ENCODE measurements around the gene APOBEC3F. TPM values are rescaled to one million over a fixed set of nuclear protein-coding genes. Genes with fewer than 3 reads are reported as not detected.
"Not testable (repeated sequence)": the region's sequence is repeated elsewhere in the genome, so short reads cannot be mapped to it uniquely, and the experiment has no call there.

The APOBEC3F gene
- total RNA-seq, 2 donors from 2014 or later = 20.4 to 32.5 TPM

DNA sequence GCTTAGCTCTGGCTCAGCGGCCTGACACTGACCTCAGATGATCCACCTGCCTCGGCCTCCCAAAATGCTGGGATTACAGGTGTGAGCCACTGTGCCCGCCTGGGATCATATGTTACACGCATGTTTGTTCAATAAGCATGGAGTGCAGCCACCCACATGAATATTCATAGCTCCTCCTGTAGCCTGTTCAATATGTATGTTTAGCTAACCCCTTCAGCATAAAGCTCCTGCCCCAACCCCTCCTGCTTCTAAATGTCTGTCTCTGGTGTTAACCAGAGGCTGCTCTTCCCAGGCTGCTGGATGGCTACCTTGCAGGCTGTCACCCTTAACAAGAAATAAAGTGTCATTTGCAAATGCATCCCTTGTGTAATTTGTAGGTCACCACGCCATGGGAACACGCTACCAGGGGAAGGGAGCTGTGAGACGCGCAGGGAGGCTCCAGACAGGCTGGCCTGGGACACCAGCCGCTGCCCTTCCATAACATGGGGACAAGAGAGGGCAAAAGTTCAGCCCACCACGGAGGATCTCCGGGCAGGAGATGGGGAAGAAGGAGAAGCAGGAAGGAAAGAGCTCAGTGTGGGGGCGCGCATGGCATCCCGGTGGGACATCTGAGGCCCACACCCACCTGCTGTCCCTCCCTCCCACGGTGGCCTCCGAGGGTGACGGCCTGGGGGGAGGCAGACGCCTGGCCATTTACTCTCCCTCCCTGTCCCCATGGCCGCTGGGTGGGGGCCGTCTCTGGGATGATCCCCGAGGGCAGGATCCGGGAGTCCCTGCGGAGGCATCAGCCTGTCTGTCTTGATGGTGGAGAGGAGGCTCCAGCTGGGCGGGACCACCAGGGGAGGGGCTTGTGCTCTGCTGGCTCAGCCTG, 35.7 kb downstream of the APOBEC3F start:
- not testable (repeated sequence) for H3K27me3 Mint-ChIP-seq; ATAC-seq (replicated peaks); H3K9me3 Mint-ChIP-seq
- H3K4me3 Mint-ChIP-seq = peak overlapping the region; percentile 91
- peaks cover 15% of the 10 kb centered on the region for H3K4me1 Mint-ChIP-seq
- H3K36me3 Mint-ChIP-seq (ENCODE audit: low read depth) = peaks cover 28% of the 10 kb centered on the region
- peak overlapping the region; percentile 95 for H3K27ac Mint-ChIP-seq

DNA sequence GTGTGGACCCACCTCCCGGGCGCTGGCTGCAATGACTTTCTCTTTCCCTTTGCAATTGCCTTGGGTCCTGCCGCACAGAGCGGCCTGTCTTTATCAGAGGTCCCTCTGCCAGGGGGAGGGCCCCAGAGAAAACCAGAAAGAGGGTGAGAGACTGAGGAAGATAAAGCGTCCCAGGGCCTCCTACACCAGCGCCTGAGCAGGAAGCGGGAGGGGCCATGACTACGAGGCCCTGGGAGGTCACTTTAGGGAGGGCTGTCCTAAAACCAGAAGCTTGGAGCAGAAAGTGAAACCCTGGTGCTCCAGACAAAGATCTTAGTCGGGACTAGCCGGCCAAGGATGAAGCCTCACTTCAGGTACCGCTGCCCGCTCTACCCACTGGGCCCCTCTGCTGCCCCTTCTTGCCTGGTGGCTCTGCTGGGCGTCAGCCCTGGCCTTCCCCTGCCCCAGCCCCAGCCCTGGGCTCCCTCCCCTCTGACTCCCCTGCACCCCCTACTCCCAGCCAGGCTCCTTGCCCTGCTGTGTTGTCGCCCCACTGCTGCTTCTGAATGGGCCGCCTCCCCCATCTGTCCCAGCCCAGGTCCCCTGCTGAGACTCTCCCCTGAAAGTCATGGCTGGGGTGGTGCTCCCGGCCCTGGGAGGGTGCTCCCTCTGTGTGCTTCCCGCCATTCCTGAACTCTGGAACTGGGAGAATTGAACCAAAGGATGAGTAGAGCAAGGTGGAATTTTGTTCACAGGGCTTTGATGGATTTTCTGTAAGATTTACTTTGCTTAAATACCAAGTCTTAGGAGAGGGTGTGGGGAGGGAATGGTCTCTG, 36.6 kb downstream of the APOBEC3F start, which contains the start of gene APOBEC3G:
TSS of gene APOBEC3G (plus strand) at position 250 of the 815 bp plus-strand sequence. CDS start at position 337, 87 bp downstream.
- Mint-ChIP-seq H3K4me3 (peak within 1 kb of the TSS; percentile 91), H3K36me3 (ENCODE audit: low read depth) (peaks cover 37% of the 10 kb centered on the region), H3K27ac (peak within 1 kb of the TSS; percentile 95), H3K4me1 (peaks cover 15% of the 10 kb centered on the region)
- ATAC-seq (replicated peaks) = peak; percentile 95
- not testable (repeated sequence) for H3K9me3 Mint-ChIP-seq, H3K27me3 Mint-ChIP-seq

DNA sequence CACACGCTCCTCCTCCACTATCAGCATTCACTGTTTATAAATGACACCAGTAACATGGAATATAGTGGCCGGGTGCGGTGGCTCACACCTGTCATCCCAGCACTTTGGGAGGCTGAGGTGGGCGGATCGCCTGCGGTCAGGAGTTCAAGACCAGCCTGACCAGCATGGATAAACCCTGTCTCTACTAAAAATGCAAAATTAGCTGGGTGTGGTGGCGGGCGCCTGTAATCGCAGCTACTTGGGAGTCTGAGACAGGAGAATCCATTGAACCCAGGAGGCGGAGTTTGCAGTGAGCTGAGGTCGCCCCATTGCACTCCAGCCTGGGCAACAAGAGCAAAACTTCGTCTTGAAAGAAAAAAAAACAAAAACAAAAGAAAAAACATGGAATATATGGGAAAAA, 37.2 kb downstream of the APOBEC3F start:
- Mint-ChIP-seq H3K27ac (peak overlapping the region; percentile 95), H3K4me1 (peaks cover 15% of the 10 kb centered on the region), H3K4me3 (peak overlapping the region; percentile 91), H3K36me3 (ENCODE audit: low read depth) (peaks cover 43% of the 10 kb centered on the region)
- not testable (repeated sequence) for H3K27me3 Mint-ChIP-seq; H3K9me3 Mint-ChIP-seq; ATAC-seq (replicated peaks)

DNA sequence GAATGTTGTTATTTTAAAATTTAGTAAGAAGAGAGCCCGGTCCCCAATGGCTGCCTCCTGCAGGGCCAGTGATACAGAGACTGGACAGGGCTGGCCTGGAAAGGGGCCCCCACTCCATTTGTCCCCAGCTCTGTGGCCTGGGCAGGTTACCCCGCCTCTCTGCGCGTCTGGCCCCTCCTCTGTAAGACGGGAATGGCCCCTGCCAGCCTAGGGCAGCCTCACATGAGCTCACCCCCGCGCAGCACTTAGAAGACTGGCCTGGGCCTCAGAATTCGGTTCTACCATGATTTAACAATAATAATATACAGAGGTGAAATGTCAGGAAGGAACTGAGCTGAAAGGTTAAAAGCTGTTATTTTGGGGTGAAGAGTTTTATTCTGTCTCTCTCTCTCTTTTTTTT, 37.7 kb downstream of the APOBEC3F start:
- H3K4me3 Mint-ChIP-seq = peak overlapping the region; percentile 91
- H3K4me1 Mint-ChIP-seq = peaks cover 15% of the 10 kb centered on the region
- H3K27me3 Mint-ChIP-seq = no peaks in the 10 kb centered on the region
- no peak for ATAC-seq (replicated peaks)
- H3K9me3 Mint-ChIP-seq = no peaks in the 10 kb centered on the region
- peaks cover 46% of the 10 kb centered on the region for H3K36me3 Mint-ChIP-seq (ENCODE audit: low read depth)
- H3K27ac Mint-ChIP-seq = peak overlapping the region; percentile 95

DNA sequence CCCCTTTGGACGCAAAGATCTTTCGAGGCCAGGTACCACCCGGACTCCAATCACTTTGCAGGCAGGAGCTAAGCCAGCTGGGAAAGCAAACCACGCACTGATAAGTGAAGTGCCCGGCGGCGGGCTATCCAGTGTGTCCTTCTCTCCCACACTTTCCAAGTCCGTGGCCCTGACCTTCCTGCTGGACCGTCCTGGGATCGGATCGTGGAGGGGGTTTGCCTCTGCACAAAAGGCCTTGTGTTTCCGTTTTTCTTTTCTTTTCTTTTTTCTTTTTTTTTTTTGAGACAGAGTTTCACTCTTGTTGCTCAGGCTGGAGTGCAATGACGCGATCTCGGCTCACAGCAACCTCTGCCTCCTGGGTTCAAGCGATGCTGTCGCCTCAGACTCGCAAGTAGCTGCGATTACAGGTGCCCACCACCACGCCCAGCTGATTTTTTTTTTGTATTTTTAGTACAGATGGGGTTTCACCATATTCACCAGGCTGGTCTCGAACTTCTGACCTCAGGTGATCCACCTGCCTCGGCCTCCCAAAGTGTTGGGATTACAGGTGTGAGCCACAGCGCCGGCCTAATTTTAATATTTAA, 38.5 kb downstream of the APOBEC3F start:
- not testable (repeated sequence) for ATAC-seq (replicated peaks); H3K27me3 Mint-ChIP-seq; H3K9me3 Mint-ChIP-seq; H3K27ac Mint-ChIP-seq
- Mint-ChIP-seq H3K4me1 (peaks cover 15% of the 10 kb centered on the region), H3K36me3 (ENCODE audit: low read depth) (peaks cover 46% of the 10 kb centered on the region), H3K4me3 (peak overlapping the region; percentile 91)

DNA sequence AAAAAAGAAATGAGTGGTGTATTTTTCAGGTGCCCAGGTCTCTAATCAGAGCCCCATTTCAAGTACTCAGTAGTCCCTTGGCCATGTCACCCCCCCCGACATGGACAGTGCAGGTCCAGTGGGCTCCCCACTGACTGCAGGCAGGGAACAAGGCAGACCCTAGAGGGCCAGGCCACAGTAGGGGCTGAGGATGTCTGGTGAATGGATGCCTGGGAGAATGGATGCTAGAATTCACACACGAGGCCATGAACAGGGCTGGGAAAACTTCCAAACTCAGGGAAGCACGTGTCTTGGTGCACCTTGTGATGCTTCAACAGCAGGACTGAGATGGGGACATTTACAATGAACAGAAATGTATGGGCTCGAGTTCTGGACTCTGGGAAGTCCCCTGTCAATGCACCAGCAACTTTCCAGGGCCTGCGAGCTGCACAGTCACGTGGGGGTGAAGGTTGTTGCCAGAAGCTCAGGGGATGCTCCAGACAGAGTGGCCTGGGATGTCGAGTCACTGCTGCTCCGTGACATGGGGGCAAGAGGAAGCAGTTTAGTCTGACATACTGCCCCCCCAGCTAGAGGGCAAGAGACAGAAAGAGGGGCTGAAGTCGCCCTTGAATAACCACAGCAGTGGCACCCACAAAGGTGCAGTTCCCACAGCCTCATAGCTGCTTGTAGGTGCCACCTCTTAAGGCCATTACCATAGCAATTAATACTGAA, 39.5 kb downstream of the APOBEC3F start:
- no peaks in the 10 kb centered on the region for H3K9me3 Mint-ChIP-seq
- H3K4me1 Mint-ChIP-seq = peaks cover 15% of the 10 kb centered on the region
- peak overlapping the region; percentile 22 for H3K4me3 Mint-ChIP-seq
- peaks cover 46% of the 10 kb centered on the region for H3K36me3 Mint-ChIP-seq (ENCODE audit: low read depth)
- H3K27me3 Mint-ChIP-seq = no peaks in the 10 kb centered on the region
- no peak for ATAC-seq (replicated peaks)
- H3K27ac Mint-ChIP-seq = no peak overlapping the region

DNA sequence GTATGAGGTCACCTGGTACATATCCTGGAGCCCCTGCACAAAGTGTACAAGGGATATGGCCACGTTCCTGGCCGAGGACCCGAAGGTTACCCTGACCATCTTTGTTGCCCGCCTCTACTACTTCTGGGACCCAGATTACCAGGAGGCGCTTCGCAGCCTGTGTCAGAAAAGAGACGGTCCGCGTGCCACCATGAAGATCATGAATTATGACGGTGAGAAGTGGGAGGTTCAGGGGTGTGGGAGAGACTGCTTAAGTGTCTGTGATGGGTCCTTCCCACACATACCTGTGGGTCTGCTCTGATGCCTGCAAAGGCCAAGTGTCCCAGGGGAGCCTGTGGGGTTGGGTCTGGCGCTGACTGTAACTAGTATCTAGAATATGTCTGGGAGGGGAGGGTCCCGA, 40.4 kb downstream of the APOBEC3F start:
- no peaks in the 10 kb centered on the region for H3K9me3 Mint-ChIP-seq
- peaks cover 46% of the 10 kb centered on the region for H3K36me3 Mint-ChIP-seq (ENCODE audit: low read depth)
- no peaks in the 10 kb centered on the region for H3K27me3 Mint-ChIP-seq
- no peak for ATAC-seq (replicated peaks)
- peaks cover 9% of the 10 kb centered on the region for H3K4me1 Mint-ChIP-seq
- H3K27ac Mint-ChIP-seq = peak overlapping the region; percentile 19
- H3K4me3 Mint-ChIP-seq = no peak overlapping the region

DNA sequence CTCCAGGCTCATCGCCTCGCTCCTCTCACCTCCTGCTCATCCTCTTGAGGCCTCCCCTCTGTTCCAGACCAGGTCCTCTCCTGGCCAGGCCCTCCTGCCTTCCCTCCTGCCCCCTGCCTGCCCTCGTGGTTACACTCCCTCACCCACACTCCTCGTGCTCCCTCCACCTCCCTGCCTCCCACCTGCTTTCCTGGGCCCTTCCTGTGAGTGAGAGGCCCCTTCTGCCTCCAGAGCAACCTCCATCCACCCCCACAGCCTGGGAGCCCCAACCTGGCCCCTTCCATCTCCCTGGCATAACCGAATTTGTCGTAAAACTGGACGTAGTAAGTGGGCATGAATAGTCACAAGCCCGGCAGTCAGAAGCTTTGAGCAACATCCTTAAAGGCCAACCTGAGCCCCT, 40.9 kb downstream of the APOBEC3F start:
- Mint-ChIP-seq H3K36me3 (ENCODE audit: low read depth) (peaks cover 46% of the 10 kb centered on the region), H3K27me3 (no peaks in the 10 kb centered on the region), H3K9me3 (no peaks in the 10 kb centered on the region), H3K4me1 (peaks cover 8% of the 10 kb centered on the region), H3K27ac (peak overlapping the region; percentile 19), H3K4me3 (no peak overlapping the region)
- no peak for ATAC-seq (replicated peaks)

DNA sequence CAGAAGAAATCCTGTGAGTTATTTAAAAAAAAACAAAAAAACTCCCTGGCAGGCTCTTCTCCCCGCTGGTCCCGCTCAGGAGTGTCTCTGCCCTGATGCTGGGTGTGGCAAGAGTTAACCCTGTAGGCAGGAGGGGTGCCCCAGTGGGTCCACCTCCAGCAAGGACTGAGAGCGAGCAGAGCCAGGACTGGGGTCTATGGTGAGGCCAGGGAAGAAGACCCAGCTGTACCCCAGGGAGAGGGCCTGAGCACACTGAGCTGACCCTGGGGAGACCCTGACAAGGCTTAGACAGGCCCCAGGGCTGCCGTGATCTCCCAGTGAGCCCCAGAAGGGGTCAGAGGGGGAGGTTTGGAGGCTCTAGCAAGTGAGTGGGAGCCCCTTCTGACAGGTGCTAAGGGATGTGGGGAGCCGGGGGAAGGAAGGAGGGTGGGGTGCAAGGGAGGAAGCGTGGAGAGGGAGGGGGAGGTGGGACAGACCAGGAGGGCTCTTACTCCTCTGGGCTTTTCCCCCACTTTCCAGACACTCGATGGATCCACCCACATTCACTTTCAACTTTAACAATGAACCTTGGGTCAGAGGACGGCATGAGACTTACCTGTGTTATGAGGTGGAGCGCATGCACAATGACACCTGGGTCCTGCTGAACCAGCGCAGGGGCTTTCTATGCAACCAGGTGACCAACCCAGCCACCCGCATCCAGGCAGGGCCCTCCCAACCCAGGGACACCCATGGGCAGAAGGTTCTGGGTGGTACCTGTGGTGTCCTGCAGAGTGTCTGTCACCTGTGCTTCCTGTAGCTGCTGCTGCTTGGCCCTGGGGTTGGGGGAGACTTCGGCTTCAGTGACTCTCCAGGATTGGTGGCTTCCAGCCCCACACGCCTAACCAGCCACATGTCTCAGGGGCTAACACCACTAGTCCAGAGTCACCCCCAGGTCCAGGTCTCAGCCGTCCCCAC, 42.8 kb downstream of the APOBEC3F start:
- Mint-ChIP-seq H3K36me3 (ENCODE audit: low read depth) (peaks cover 40% of the 10 kb centered on the region), H3K27me3 (no peaks in the 10 kb centered on the region), H3K4me1 (peaks cover 14% of the 10 kb centered on the region), H3K4me3 (no peak overlapping the region), H3K27ac (peak overlapping the region; percentile 28), H3K9me3 (no peaks in the 10 kb centered on the region)
- ATAC-seq (replicated peaks) = no peak

DNA sequence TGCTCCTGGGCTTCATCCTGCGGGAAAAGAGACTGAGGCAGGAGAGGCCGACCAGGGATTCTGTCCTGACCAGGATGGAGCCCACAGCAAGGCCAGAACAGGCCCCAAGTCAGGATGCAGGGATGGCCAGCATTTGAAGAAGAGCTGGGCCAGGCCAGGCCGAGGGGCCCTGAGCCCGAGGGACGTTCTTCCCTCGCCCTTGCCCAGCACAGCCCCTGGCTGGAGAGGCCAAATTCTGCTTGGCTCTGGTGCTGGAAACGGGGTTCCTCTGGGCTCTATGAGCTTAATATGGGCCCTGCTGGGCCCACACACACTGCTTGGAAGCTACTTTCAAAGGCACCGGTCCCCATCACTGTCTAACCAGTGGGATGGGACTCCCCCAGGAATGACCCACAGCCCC, 44.0 kb downstream of the APOBEC3F start:
- H3K27ac Mint-ChIP-seq = no peak overlapping the region
- H3K4me1 Mint-ChIP-seq = peaks cover 18% of the 10 kb centered on the region
- no peak overlapping the region for H3K4me3 Mint-ChIP-seq
- peaks cover 40% of the 10 kb centered on the region for H3K36me3 Mint-ChIP-seq (ENCODE audit: low read depth)
- no peak for ATAC-seq (replicated peaks)
- H3K27me3 Mint-ChIP-seq = no peaks in the 10 kb centered on the region
- no peaks in the 10 kb centered on the region for H3K9me3 Mint-ChIP-seq

DNA sequence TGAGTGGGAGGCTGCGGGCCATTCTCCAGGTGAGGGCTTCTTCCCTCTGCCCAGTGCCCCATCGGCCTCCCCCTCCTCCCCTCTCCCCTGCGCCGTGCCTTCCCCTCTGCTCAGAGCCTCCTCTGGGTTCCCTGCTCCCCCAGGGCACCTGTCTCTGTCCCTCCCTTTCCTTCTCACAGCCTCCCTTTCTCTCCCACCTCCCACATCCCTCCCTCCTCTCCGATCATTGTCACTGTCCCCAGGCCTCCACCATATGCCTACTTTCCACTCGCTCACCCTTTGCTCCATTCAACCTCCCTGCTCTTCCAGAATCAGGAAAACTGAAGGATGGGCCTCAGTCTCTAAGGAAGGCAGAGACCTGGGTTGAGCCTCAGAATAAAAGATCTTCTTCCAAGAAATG, 46.4 kb downstream of the APOBEC3F start:
- no peak for ATAC-seq (replicated peaks)
- no peaks in the 10 kb centered on the region for H3K27me3 Mint-ChIP-seq
- peak overlapping the region; percentile 71 for H3K27ac Mint-ChIP-seq
- H3K4me1 Mint-ChIP-seq = peaks cover 36% of the 10 kb centered on the region
- H3K36me3 Mint-ChIP-seq (ENCODE audit: low read depth) = peaks cover 17% of the 10 kb centered on the region
- H3K4me3 Mint-ChIP-seq = no peak overlapping the region
- H3K9me3 Mint-ChIP-seq = no peaks in the 10 kb centered on the region

DNA sequence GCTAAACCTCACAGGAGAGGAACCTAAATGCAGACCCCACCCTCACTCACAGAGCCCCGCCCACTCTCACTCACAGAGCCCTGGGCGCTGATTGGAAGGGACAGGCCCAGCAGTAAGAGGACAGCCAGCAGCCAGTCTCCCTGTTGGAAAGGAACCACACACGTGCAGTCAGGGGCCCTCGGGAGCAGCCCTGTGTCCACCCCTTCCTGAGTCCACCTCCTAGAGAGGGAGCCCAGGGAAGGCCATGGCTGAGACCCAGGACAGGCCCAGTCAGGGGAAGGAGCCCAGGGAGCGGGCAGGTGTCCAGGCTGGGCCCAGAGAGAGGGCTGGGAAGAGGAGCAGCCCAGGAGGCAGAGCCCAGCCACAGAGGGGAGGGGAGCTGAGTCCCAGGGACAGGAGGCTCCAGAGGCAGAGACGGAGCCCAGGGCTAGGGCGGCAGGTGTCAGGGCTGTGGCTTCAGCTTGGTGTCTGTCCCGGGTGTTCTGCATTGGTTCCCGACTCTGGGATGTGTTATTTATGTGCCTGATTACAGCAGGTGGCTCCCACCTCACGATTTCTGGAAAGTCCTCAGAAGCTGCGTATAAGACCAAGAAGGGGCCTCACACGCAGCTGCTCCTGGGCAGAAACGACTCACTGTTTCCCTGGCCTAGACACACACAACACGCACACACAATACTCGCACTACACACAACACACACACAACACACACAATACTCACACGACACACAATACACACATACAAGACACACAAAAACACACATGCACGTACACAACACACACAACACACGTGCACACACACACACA, 47.4 kb downstream of the APOBEC3F start:
- no peaks in the 10 kb centered on the region for H3K9me3 Mint-ChIP-seq
- no peaks in the 10 kb centered on the region for H3K27me3 Mint-ChIP-seq
- no peak overlapping the region for H3K4me3 Mint-ChIP-seq
- peaks cover 44% of the 10 kb centered on the region for H3K4me1 Mint-ChIP-seq
- ATAC-seq (replicated peaks) = no peak
- H3K27ac Mint-ChIP-seq = peak overlapping the region; percentile 71
- peaks cover 8% of the 10 kb centered on the region for H3K36me3 Mint-ChIP-seq (ENCODE audit: low read depth)

DNA sequence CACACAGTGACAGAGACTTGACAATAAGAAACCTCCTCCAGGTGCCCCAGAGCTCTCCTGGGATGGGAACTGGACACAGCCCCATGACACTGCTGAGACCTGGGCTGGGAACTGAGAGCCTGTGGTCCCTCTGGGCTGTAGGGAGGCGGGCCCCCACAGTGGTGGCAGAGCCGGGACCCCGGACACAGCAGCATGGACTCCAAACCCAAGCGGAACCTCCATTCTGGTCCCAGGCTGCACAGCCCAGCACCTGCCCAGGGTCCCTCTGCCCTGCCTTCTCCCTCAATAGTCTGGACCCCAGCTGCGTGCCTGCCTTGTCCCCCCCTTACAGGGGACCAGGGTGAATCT, 48.0 kb downstream of the APOBEC3F start:
- no peak for ATAC-seq (replicated peaks)
- Mint-ChIP-seq H3K36me3 (ENCODE audit: low read depth) (peaks cover 7% of the 10 kb centered on the region), H3K27ac (peak overlapping the region; percentile 56), H3K9me3 (no peaks in the 10 kb centered on the region), H3K27me3 (no peaks in the 10 kb centered on the region), H3K4me1 (peaks cover 45% of the 10 kb centered on the region), H3K4me3 (no peak overlapping the region)

All from activated T-helper 17 cell treated with anti-CD3 and anti-CD28 coated beads, Interleukin-2, amount 50 U/mL, for 72 hours (primary cell).